ENCODE data around the gene NEUROD4. TPM values are rescaled to one million over a fixed set of nuclear protein-coding genes. Genes with fewer than 3 reads are reported as not detected.

NEUROD4 gene
- not detected in 2 replicates for total RNA-seq (2013; cell fraction: nucleolus; rRNA removed)
- total RNA-seq (2014; rRNA removed): not detected in 2 replicates
- total RNA-seq (2014; rRNA removed; fragmentation: Illumina TruSeq; extraction: Trizol): not detected in 2 replicates
- total RNA-seq (2021): not detected in 2 replicates
- not detected for polyA plus RNA-seq (2011; ENCODE audit: low read depth)
- polyA plus RNA-seq (2011; rRNA removed): not detected in 2 replicates
- not detected in 2 replicates for polyA plus RNA-seq (2011; cell fraction: cytosol; rRNA removed)
- not detected in 2 replicates for polyA plus RNA-seq (2011; cell fraction: nucleus; rRNA removed)
- not detected in 2 replicates for polyA plus RNA-seq (2012)
- polyA plus RNA-seq (2014; fragmentation: Illumina TruSeq; extraction: Trizol): not detected in 2 replicates
- not detected for polyA plus RNA-seq (2014; fragmentation: Nextera tagmentation; extraction: Ambion mirVana)
- not detected in 2 replicates for polyA plus RNA-seq (2014; rRNA removed)
- polyA plus RNA-seq (2016; fragmentation: Nextera tagmentation; extraction: Ambion mirVana): under 1 TPM in 1 of 2 experiments, not detected in 1; 0.06 TPM
- polyA minus RNA-seq (2011; rRNA and poly(A)+ RNA removed): not detected in 2 replicates
- not detected in 2 replicates for polyA minus RNA-seq (2011; cell fraction: cytosol; rRNA and poly(A)+ RNA removed)
- not detected in 2 replicates for polyA minus RNA-seq (2011; cell fraction: nucleus; rRNA and poly(A)+ RNA removed)
- Bru-seq, nascent RNA: percentile 12 among the genes with signal in this experiment
- not detected for BruChase-seq, experiment 1, labeled RNA remaining after a 6-hour chase
- BruChase-seq, experiment 2, labeled RNA remaining after a 2-hour chase: percentile 8 among the genes with signal in this experiment
- long read RNA-seq, experiment 1: 0 reads
- long read RNA-seq, experiment 2: 0 reads

GRCh38 chr12:55019784-55020183, at the start of gene NEUROD4:
Gene NEUROD4 (plus strand): TSS chr12:55019974. CDS start chr12:55026440, 6,466 bp downstream.
- Histone ChIP-seq H3K4me1 (ENCODE audit: control insufficient read depth, insufficient read depth, low read length) (no peaks in the 10 kb centered on the region), H3K9me3 (replicated peaks; ENCODE audit: control insufficient read depth, insufficient read depth, low read length) (no peaks in the 10 kb centered on the region), H3K27ac (ENCODE audit: control insufficient read depth, insufficient read depth) (no peak within 1 kb of the TSS), H3K36me3 (ENCODE audit: control insufficient read depth in 2 of 2, insufficient read depth in 2 of 2, low read length in 1 of 2) (no peaks in the 10 kb centered on the region), H3K9ac (ENCODE audit: control insufficient read depth, insufficient read depth, low read length) (no peak within 1 kb of the TSS), H3K4me3 (no peak within 1 kb of the TSS), H3K4me2 (ENCODE audit: control insufficient read depth, insufficient read depth) (no peak within 1 kb of the TSS), H2AFZ (ENCODE audit: control insufficient read depth, low read depth, low read length) (no peak within 1 kb of the TSS), H3K27me3 (replicated peaks in 1 of 2; ENCODE audit: control insufficient read depth in 2 of 2, insufficient read depth in 2 of 2, low read length in 1 of 2) (no peaks in the 10 kb centered on the region; a peak in 1 of 4 replicates), H4K20me1 (ENCODE audit: control insufficient read depth, insufficient read depth) (no peaks in the 10 kb centered on the region), H3K79me2 (ENCODE audit: control insufficient read depth, insufficient read depth, low read length) (no peaks in the 10 kb centered on the region)
- in situ Hi-C loops (cut with MboI): no loop called here
- ChIA-PET SMC1A (ENCODE audit: uncharacterized antibody, unreplicated experiment) (interaction anchor here (3.1 kb wide), 1 partner anchor 27 kb away, joined by 8 read pairs; no protein-coding TSS in a partner anchor), CTCF (interaction anchor here (0.9 to 1.2 kb wide), 3 partner anchors 26 to 270 kb away, joined by 3 to 5 read pairs (median 3); no protein-coding TSS in a partner anchor), POLR2A (no interaction called here), RAD21 (ENCODE audit: unreplicated experiment) (interaction anchor here (0.6 to 1.4 kb wide), 2 partner anchors 22 to 27 kb away, joined by 3 to 7 read pairs; no protein-coding TSS in a partner anchor)
- DNase-seq (ENCODE audit: low read depth, low spot score): no peak
- WGBS (ENCODE audit: insufficient coverage, insufficient replicate concordance, low lambda C conversion rate, missing lambda C conversion rate): 22% methylated on average over 13 of the region's 13 CpGs
- ATAC-seq: peak; percentile 87
- BruUV-seq (replicated peaks): no TSS peak
- no peak for FAIRE-seq
- intact Hi-C loops (cut with micrococcal nuclease; ENCODE audit: unreplicated experiment): no loop called here
- TF ChIP-seq ZNF24 (IDR thresholded peaks at IDR 0.05) (no peak), PAX5 (IDR thresholded peaks at IDR 0.05; ENCODE audit: borderline replicate concordance, low read depth, low read length) (no peak), CUX1 (IDR thresholded peaks at IDR 0.05; ENCODE audit: insufficient replicate concordance, low read depth, low read length) (no peak), MLLT1 (IDR thresholded peaks at IDR 0.05) (no peak), SIN3A (IDR thresholded peaks at IDR 0.05; ENCODE audit: low read depth, low read length) (peak; percentile 61; the same call in 1 of the 2 replicates), BRCA1 (IDR thresholded peaks at IDR 0.05; ENCODE audit: low read depth, low read length) (no peak), RFX5 (IDR thresholded peaks at IDR 0.05; ENCODE audit: low read depth, low read length) (no peak), NR2C1 (IDR thresholded peaks at IDR 0.05) (no peak), POLR2AphosphoS5 (IDR thresholded peaks at IDR 0.05; ENCODE audit: low read length) (no peak), ZBTB33 (IDR thresholded peaks at IDR 0.05) (no peak), SREBF1 (IDR thresholded peaks at IDR 0.05; ENCODE audit: low read length) (peak; percentile 74), EZH2 (IDR thresholded peaks at IDR 0.05; ENCODE audit: borderline replicate concordance, control insufficient read depth, low read depth, low read length) (no peak)

Measured in GM12878 (cell line).